HepG2 (cell line): Measurements from ENCODE around the gene GART. TPM values are rescaled to one million over a fixed set of nuclear protein-coding genes. Genes with fewer than 3 reads are reported as not detected.

Experiments
- ARNTL ChIP-seq: sonication (generic); formaldehyde crosslinking; IDR thresholded peaks from 2 replicates; pipeline ENCODE4 v1.4.0; 2020; ENCODE audit warnings: mild to moderate bottlenecking, missing genetic modification reagents
- CREM ChIP-seq, 2 experiments: sonication (generic) in 1 of 2; formaldehyde crosslinking in 1 of 2; IDR thresholded peaks; 2 replicates each; pipeline versions ENCODE4 v1.4.0 to v1.6.1; 2016 to 2020; ENCODE audit warnings: antibody characterized with exemption in 1 of 2, mild to moderate bottlenecking in 1 of 2, missing genetic modification reagents in 1 of 2
- MBNL3 ChIP-seq: fragments of 250-450 bp; sonication (Bioruptor Pico); conservative IDR thresholded peaks from 2 replicates; pipeline ENCODE4 v1.8.0; 2022; ENCODE audit warnings: mild to moderate bottlenecking, inconsistent platforms
- NCOA1 ChIP-seq: sonication (generic); formaldehyde crosslinking; IDR thresholded peaks from 2 replicates; pipeline ENCODE4 v1.9.0; 2021; ENCODE audit warnings: missing genetic modification reagents
- NFRKB ChIP-seq: fragments of 450-650 bp; IDR thresholded peaks from 2 replicates; pipeline ENCODE4 v1.6.1; 2017
- NKX3-1 ChIP-seq: sonication (generic); formaldehyde crosslinking; IDR thresholded peaks from 2 replicates; pipeline ENCODE4 v1.5.0; 2020; ENCODE audit warnings: missing genetic modification reagents
- PHF20 ChIP-seq: sonication (generic); formaldehyde crosslinking; IDR thresholded peaks from 2 replicates; pipeline ENCODE4 v1.5.0; 2020; ENCODE audit warnings: mild to moderate bottlenecking, missing genetic modification reagents
- POLR2AphosphoS2 ChIP-seq: IDR thresholded peaks from 2 replicates; pipeline ENCODE4 v1.6.1; 2011; ENCODE audit warnings: low read depth, low read length, improper control_type of control experiment
- RAD21 ChIP-seq: fragments of 450-650 bp; formaldehyde crosslinking; IDR thresholded peaks from 2 replicates; pipeline ENCODE4 v1.5.0; 2020; ENCODE audit warnings: mild to moderate bottlenecking
- RFXANK ChIP-seq: IDR thresholded peaks from 2 replicates; pipeline ENCODE4 v1.6.1; 2016
- RORA ChIP-seq: sonication (generic); formaldehyde crosslinking; IDR thresholded peaks from 2 replicates; pipeline ENCODE4 v1.5.0; 2020; ENCODE audit warnings: mild to moderate bottlenecking, missing genetic modification reagents, moderate library complexity
- SALL1 ChIP-seq: sonication (generic); formaldehyde crosslinking; IDR thresholded peaks from 2 replicates; pipeline ENCODE4 v1.8.0; 2022; ENCODE audit warnings: mild to moderate bottlenecking, missing genetic modification reagents
- SATB2 ChIP-seq: sonication (generic); formaldehyde crosslinking; IDR thresholded peaks from 2 replicates; pipeline ENCODE4 v1.5.0; 2020; ENCODE audit warnings: missing genetic modification reagents
- SOX6 ChIP-seq, 2 experiments: fragments of 450-650 bp in 1 of 2; sonication (generic) in 1 of 2; formaldehyde crosslinking in 1 of 2; IDR thresholded peaks; 2 replicates each; pipeline versions ENCODE4 v1.4.0 to v1.6.1; 2017 to 2020; ENCODE audit warnings: antibody characterized with exemption in 1 of 2, mild to moderate bottlenecking in 1 of 2, missing genetic modification reagents in 1 of 2
- TOPORS ChIP-seq: sonication (generic); formaldehyde crosslinking; IDR thresholded peaks from 2 replicates; pipeline ENCODE4 v1.8.0; 2023; ENCODE audit warnings: mild to moderate bottlenecking, missing genetic modification reagents
- ZC3H13 ChIP-seq: sonication (generic); formaldehyde crosslinking; IDR thresholded peaks from 2 replicates; pipeline ENCODE4 v1.8.1; 2023; ENCODE audit warnings: mild to moderate bottlenecking, missing genetic modification reagents, moderate library complexity
- ZNF143 ChIP-seq: sonication (generic); formaldehyde crosslinking; IDR thresholded peaks from 2 replicates; pipeline ENCODE4 v1.4.0; 2020; ENCODE audit warnings: missing genetic modification reagents
- ZNF274 ChIP-seq: sonication (generic); formaldehyde crosslinking; IDR thresholded peaks from 2 replicates; pipeline ENCODE4 v1.5.1; 2020; ENCODE audit warnings: mild to moderate bottlenecking, missing genetic modification reagents
- ZNF501 ChIP-seq: sonication (generic); formaldehyde crosslinking; IDR thresholded peaks from 2 replicates; pipeline ENCODE4 v1.5.1; 2020; ENCODE audit warnings: mild to moderate bottlenecking, moderate library complexity, missing genetic modification reagents
- ZNF740 ChIP-seq: sonication (generic); formaldehyde crosslinking; IDR thresholded peaks from 2 replicates; pipeline ENCODE4 v1.4.0; 2020; ENCODE audit warnings: missing genetic modification reagents
- ZNF883 ChIP-seq: sonication (generic); formaldehyde crosslinking; IDR thresholded peaks from 2 replicates; pipeline ENCODE4 v1.5.1; 2020; ENCODE audit warnings: mild to moderate bottlenecking, missing genetic modification reagents; ENCODE audit errors: not compliant biosample characterization
- polyA plus RNA-seq, 8 experiments: library from polyadenylated mRNA; depleted of rRNA in 3 of 8; stranded (reverse) in 7 of 8; unstranded in 1 of 8; fragments of >200 nt; fragmentation: Illumina TruSeq in 4 of 8; extraction: Trizol in 4 of 8; gene quantifications; 2 replicates each; pipeline versions ENCODE4 v1.2.1 to v1.2.3, GENCODE V29; 2011 to 2016; ENCODE audit warnings: low read depth in 4 of 8, missing spikeins in 1 of 8, mixed read lengths in 1 of 8; ENCODE audit not compliant: insufficient read depth in 1 of 8
- total RNA-seq, 5 experiments: library from RNA; depleted of rRNA; stranded (reverse); fragments of >200 nt; fragmentation: Illumina TruSeq; extraction: Trizol; gene quantifications; 2 replicates each; pipeline ENCODE4 v1.2.3, GENCODE V29; 2016; ENCODE audit warnings: low read depth in 1 of 5
- TF ChIP-seq, protein P1 (sequence below): IDR thresholded peaks from 2 replicates; pipeline ENCODE4 v1.6.1; 2018; ENCODE audit warnings: missing genetic modification reagents, mild to moderate bottlenecking, missing compliant biosample characterization
- TF ChIP-seq, protein P2 (sequence below): sonication (generic); formaldehyde crosslinking; IDR thresholded peaks from 2 replicates; pipeline ENCODE4 v1.9.0; 2021; ENCODE audit warnings: missing genetic modification reagents, borderline replicate concordance
- TF ChIP-seq, protein P3 (sequence below): sonication (generic); formaldehyde crosslinking; IDR thresholded peaks from 2 replicates; pipeline ENCODE4 v1.4.0; 2020; ENCODE audit warnings: missing genetic modification reagents, borderline replicate concordance

Gene GART
- total and polyA plus RNA-seq, 2 of the 13 experiments (the other 11 are each of a cell fraction or from before 2014, with no cell fraction given) = 17.9 to 109 TPM

- TF ChIP-seq SOX6 (IDR thresholded peaks at IDR 0.05) (no peak), SOX6 (CRISPR knock-in tag; IDR thresholded peaks at IDR 0.05) (0 out of 2 replicates have a peak, but pooled peaks have one; percentile 8), NCOA1 (0 out of 2 replicates have a peak, but pooled peaks have one; percentile 36), SATB2 (no peak; the same call in 1 of the 2 replicates), ZNF740 (CRISPR knock-in tag) (peak; percentile 94), PHF20 (CRISPR knock-in tag) (peak; percentile 56), NFRKB (peak; percentile 86), RAD21 (no peak), TOPORS (CRISPR knock-in tag) (no peak), ZC3H13 (CRISPR knock-in tag) (0 out of 2 replicates have a peak, but pooled peaks have one; percentile 9), MBNL3 (CRISPR knock-in tag) (no peak), ZNF274 (CRISPR knock-in tag) (0 out of 2 replicates have a peak, but pooled peaks have one; percentile 30), CREM (IDR thresholded peaks at IDR 0.05) (peak; percentile 90), CREM (CRISPR knock-in tag; IDR thresholded peaks at IDR 0.05) (no peak), POLR2AphosphoS2 (peak; percentile 63; the same call in 1 of the 2 replicates), NKX3-1 (CRISPR knock-in tag) (0 out of 2 replicates have a peak, but pooled peaks have one; percentile 36), ZNF501 (CRISPR knock-in tag) (peak; percentile 21; the same call in 1 of the 2 replicates), ARNTL (CRISPR knock-in tag) (no peak), RORA (no peak), ZNF143 (CRISPR knock-in tag) (peak; percentile 91), RFXANK (CRISPR knock-in tag) (peak; percentile 97), SALL1 (CRISPR knock-in tag) (peak; percentile 14; the same call in 1 of the 2 replicates), ZNF883 (CRISPR knock-in tag) (peak; percentile 29)
- TF ChIP-seq, protein P1, sequence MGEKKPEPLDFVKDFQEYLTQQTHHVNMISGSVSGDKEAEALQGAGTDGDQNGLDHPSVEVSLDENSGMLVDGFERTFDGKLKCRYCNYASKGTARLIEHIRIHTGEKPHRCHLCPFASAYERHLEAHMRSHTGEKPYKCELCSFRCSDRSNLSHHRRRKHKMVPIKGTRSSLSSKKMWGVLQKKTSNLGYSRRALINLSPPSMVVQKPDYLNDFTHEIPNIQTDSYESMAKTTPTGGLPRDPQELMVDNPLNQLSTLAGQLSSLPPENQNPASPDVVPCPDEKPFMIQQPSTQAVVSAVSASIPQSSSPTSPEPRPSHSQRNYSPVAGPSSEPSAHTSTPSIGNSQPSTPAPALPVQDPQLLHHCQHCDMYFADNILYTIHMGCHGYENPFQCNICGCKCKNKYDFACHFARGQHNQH (CRISPR knock-in tag) = 0 out of 2 replicates have a peak, but pooled peaks have one; percentile 22
- TF ChIP-seq, protein P2, sequence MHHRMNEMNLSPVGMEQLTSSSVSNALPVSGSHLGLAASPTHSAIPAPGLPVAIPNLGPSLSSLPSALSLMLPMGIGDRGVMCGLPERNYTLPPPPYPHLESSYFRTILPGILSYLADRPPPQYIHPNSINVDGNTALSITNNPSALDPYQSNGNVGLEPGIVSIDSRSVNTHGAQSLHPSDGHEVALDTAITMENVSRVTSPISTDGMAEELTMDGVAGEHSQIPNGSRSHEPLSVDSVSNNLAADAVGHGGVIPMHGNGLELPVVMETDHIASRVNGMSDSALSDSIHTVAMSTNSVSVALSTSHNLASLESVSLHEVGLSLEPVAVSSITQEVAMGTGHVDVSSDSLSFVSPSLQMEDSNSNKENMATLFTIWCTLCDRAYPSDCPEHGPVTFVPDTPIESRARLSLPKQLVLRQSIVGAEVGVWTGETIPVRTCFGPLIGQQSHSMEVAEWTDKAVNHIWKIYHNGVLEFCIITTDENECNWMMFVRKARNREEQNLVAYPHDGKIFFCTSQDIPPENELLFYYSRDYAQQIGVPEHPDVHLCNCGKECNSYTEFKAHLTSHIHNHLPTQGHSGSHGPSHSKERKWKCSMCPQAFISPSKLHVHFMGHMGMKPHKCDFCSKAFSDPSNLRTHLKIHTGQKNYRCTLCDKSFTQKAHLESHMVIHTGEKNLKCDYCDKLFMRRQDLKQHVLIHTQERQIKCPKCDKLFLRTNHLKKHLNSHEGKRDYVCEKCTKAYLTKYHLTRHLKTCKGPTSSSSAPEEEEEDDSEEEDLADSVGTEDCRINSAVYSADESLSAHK (CRISPR knock-in tag) = no peak
- TF ChIP-seq, protein P3, sequence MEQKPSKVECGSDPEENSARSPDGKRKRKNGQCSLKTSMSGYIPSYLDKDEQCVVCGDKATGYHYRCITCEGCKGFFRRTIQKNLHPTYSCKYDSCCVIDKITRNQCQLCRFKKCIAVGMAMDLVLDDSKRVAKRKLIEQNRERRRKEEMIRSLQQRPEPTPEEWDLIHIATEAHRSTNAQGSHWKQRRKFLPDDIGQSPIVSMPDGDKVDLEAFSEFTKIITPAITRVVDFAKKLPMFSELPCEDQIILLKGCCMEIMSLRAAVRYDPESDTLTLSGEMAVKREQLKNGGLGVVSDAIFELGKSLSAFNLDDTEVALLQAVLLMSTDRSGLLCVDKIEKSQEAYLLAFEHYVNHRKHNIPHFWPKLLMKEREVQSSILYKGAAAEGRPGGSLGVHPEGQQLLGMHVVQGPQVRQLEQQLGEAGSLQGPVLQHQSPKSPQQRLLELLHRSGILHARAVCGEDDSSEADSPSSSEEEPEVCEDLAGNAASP = 0 out of 2 replicates have a peak, but pooled peaks have one; percentile 22
Observed at GRCh38 chr21:33542640-33543504, 955 bp upstream of the GART start, which contains the start of gene SON (continued).
